Omental fat pad (tissue), 4 donors: Measurements from ENCODE around the gene RPS8. TPM values are rescaled to one million over a fixed set of nuclear protein-coding genes. Genes with fewer than 3 reads are reported as not detected.
A peak's percentile ranks its signal among the peaks of the same experiment; 100 is the strongest.
"Not testable (repeated sequence)": the region's sequence is repeated elsewhere in the genome, so short reads cannot be mapped to it uniquely, and the experiment has no call there.

Source experiments
- ATAC-seq: fragments of 150-250 bp; one replicate; pipeline ENCODE4 v1.9.1; 2016; ENCODE audit warnings: mild to moderate bottlenecking, moderate library complexity; ENCODE audit not compliant: low FRiP score
- DNase-seq: peaks from one replicate; pipeline ENCODE4 v3.0.0-alpha.2; 2019; ENCODE audit warnings: low spot score
- total RNA-seq, 4 donors: library from RNA; depleted of rRNA; stranded (reverse); fragments of >200 nt; gene quantifications; one replicate each; pipeline ENCODE4 v1.1.0, GENCODE V29; 2016
- TF ChIP-seq, protein P1 (sequence below), 3 donors: fragments of 450-650 bp; IDR thresholded peaks; one replicate each; pipeline ENCODE4 v1.5.1; 2016 to 2017; ENCODE audit warnings: antibody characterized with exemption in 3 of 3, mild to moderate bottlenecking in 3 of 3, moderate library complexity in 2 of 3

The RPS8 gene
- 1,000 to 10,000 TPM; 1,945 to 2,684 (median 2,276) TPM for total RNA-seq

DNA sequence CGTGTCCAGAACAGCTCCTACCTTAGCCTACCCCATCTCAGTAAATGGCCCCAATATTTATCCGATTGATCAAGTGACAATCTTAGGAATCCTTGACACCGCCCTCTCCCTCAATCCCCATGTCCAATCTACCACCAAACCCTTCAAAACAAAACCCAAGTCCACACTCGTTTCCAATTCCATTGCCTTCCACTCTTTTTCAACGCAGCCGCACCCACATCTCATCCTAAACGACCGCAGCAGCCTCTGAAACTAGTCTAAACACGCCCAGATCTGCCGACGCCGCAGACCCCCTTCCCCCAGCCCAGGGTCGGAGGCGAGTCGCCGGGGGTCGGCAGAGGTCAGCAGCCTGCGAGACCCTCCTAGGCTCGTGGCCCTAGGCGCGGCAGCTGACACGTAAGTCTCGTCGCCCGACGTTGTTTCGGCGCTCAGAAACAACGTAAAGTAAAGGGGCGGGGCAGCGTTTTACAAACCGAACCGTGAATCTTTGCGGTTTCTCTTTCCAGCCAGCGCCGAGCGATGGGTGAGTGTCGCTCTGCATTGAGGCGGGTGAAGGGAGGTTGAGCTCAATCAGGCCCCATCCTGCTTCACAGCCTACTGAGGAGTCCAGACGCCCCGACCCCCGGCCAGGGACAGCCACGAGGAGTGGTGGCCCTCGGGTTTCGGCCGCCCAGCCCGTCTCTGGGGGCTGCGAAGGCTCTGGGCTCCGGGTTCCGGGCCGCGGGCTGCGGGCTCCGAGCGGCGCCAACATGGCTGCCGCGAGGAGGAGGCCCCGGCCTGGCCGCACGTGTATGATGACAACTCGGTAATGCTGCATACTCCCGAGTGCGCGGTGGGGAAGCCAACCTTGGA is at the start of gene RPS8:
RPS8 (plus strand) TSS at position 463 of the 852 bp plus-strand sequence; CDS start at position 520, 57 bp downstream.
- ATAC-seq, result peak; percentile 90
- peak; percentile 87 for DNase-seq
- TF ChIP-seq, protein P1, sequence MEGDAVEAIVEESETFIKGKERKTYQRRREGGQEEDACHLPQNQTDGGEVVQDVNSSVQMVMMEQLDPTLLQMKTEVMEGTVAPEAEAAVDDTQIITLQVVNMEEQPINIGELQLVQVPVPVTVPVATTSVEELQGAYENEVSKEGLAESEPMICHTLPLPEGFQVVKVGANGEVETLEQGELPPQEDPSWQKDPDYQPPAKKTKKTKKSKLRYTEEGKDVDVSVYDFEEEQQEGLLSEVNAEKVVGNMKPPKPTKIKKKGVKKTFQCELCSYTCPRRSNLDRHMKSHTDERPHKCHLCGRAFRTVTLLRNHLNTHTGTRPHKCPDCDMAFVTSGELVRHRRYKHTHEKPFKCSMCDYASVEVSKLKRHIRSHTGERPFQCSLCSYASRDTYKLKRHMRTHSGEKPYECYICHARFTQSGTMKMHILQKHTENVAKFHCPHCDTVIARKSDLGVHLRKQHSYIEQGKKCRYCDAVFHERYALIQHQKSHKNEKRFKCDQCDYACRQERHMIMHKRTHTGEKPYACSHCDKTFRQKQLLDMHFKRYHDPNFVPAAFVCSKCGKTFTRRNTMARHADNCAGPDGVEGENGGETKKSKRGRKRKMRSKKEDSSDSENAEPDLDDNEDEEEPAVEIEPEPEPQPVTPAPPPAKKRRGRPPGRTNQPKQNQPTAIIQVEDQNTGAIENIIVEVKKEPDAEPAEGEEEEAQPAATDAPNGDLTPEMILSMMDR (IDR thresholded peaks at IDR 0.05), result no peak

DNA sequence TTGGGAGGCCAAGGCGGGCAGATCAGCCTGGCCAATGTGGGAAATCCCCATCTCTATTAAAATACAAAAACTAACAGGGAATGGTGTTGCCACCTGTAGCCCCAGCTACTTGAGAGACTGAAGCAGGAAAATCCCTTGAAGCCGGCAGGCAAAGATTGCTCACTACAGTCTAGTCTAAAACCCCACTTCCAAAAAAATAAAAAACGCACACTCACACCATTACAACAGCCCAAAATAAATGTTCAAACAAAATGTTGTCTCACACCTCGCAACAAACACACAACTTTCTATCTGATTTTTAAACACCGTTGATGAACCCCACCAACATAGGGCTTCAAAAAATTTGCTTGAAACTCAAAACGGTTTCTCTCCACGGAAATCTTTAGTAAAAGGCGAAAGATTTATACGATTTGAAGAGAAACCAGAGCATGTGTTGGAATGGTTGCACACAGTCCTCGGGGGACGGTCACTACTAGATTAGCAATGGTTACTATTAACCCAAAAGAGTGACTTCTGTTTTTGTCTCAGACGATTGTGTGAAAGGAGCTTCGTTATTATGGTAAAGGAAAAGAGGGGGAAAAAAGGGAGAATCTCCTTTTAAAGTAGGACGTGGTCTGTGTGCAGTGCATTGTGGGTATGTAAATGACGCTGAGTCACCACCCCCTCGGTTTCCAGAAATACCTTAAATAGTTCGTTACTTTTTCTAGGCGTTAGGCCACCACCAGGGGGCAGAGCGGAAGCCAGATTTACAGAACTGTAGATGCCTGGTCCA is 44.4 kb upstream of the RPS8 start, which contains the start of gene RNU5D-1:
RNU5D-1 (minus strand) TSS at position 430 of the 772 bp plus-strand sequence.
- TF ChIP-seq, protein P1 (IDR thresholded peaks at IDR 0.05), result peak in 1 of 3 donors; percentile 61
- DNase-seq (peak; percentile 96), ATAC-seq (peak; percentile 90)

DNA sequence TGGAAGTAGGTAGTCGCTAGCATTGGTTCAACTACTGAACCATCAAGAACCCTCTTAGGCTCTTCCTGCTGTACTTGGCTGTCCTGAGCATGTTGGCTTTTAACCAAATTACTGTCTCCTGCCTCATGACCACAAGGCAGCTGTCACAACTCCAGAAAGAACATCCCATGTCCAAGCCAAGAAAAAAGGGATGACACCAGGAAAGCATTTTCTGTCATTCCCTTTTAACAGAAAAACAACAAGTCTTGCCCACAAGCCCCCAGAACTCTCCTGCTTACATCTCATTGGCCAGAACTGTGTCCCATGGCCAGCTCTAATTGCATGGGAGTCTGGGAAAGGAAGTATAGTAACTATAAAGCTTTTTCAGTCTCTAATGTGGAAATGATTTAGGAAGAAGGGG is 42.0 kb upstream of the RPS8 start:
- ATAC-seq (no peak), DNase-seq (no peak)
- TF ChIP-seq, protein P1 (IDR thresholded peaks at IDR 0.05), result no peak

DNA sequence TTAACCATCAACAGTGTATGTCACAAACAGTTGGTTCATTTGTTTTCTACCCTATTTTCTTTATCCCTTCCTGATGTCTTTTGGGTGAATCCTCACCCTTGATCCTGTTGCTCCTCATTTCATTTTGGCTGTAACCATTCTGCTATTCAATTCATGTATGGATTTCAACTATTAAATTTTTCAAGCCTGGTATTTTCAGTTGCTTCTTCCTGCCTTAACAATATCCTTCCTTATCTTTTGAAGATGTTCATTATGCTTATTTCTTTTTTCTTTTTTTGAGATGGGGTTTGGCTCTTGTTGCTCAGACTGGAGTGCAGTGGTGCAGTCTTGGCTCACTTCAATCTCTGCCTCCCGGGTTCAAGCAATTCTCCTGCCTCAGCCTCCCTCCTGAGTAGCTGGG is 41.6 kb upstream of the RPS8 start:
- ATAC-seq (no peak), DNase-seq (no peak)
- TF ChIP-seq, protein P1 (IDR thresholded peaks at IDR 0.05), result no peak

DNA sequence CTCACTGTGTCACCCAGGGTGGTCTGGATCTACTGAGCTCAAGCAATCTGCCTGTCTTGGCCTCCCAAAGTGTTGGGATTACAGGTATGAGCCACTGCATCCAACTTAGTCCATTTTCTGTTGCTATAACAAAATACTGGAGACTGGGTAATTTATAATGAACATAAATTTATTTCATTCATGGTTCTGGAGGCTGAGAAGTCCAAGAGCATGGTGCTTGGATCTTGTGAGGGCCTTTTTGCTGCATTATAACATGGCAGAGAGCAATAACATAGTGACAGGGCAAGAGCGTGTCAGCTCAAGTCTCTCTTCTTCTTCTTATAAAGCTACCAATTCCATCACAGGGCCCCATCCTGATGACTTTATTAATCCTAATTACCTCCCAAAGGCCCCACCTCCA is 39.3 kb upstream of the RPS8 start:
- no peak for ATAC-seq
- no peak for DNase-seq
- TF ChIP-seq, protein P1 (IDR thresholded peaks at IDR 0.05), result no peak

DNA sequence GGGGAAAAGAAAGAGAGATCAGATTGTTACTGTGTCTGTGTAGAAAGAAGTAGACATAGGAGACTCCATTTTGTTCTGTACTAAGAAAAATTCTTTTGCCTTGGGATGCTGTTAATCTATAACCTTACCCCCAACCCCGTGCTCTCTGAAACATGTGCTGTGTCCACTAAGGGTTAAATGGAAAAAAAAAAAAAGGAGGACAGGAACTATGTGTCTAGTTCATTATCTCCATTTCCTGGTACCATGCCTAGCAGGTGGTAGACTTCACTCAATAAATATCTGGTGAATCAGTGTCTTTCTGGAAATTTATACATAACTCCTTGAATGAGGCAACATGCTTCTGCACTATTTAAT is 36.4 kb upstream of the RPS8 start:
- not testable (repeated sequence) for DNase-seq, ATAC-seq
